ENCODE data around the gene EFNA5.

GRCh38 chr5:107524111-107524510 is 146.6 kb downstream of the EFNA5 start:
- TF ChIP-seq CTCF (tag by site-specific recombination; IDR thresholded peaks at IDR 0.05) (no peak), HOXC10 (CRISPR knock-in tag; IDR thresholded peaks at IDR 0.05) (no peak), ZBTB21 (tag by site-specific recombination; IDR thresholded peaks at IDR 0.05) (no peak), EGR2 (tag by site-specific recombination; IDR thresholded peaks at IDR 0.05; ENCODE audit: low read depth) (no peak)

All from HEK293 (cell line).